Hindlimb muscle (tissue), 1 donor: ENCODE measurements around the gene PRR14. TPM values are rescaled to one million over a fixed set of nuclear protein-coding genes. Genes with fewer than 3 reads are reported as not detected.
A peak's percentile ranks its signal among the peaks of the same experiment; 100 is the strongest.
"Not testable (repeated sequence)": the region's sequence is repeated elsewhere in the genome, so short reads cannot be mapped to it uniquely, and the experiment has no call there.

ENCODE experiments used
- DNase-seq: peaks from one replicate; pipeline ENCODE4 v3.0.0-alpha.2; 2013
- polyA plus RNA-seq: library from polyadenylated mRNA; unstranded; fragments of 120-200 nt; gene quantifications from one replicate; pipeline ENCODE4 v1.2.1, GENCODE V29; 2013; ENCODE audit not compliant: insufficient read length

PRR14 gene
- polyA plus RNA-seq, 1 donor, result 19.8 TPM

- DNase-seq, result not testable (repeated sequence)
Observed at GRCh38 chr16:30696646-30697045, 45.9 kb downstream of the PRR14 start.

DNA sequence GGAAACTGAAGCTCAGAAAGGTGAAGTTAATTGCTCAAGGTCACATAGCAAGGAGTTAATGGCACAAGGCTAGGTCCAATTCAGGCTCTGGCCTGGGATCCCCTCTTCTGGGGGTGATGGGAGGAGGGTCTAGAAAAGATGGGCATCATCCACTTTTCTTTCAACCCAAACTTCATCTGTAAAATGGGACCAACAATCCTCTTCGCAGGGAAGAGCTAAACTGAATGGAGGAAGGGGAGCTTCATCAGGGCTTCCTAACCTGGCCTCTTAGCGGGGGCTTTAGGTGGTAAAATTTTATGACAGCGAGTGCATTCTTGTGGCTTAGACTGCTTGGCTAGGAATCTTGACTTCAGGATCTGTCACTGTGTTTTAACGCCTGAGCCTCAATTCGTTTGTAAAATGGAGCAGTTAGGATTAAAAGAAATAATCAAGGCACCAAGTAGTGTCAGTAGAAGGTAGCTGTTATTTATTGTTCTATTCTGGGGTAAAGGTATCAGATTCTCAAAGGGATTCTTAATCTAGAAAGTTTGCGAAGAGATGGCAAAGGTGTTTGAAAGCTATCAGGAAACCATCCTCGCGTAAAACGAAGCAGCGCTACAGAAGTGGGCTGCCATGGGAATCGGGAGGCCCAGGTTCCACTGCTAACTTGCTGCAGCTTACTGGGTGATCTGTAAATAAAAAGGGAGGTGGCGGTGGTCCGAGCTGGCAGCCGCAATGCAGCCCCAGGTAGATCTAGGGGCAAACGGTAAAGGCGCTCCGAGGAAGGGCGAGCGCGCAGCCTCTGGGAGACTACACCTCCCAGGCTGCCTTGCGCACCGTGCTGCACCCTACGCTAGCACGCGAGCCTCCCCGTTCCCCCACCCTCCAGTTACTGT is 46.7 kb downstream of the PRR14 start:
- no peak for DNase-seq

DNA sequence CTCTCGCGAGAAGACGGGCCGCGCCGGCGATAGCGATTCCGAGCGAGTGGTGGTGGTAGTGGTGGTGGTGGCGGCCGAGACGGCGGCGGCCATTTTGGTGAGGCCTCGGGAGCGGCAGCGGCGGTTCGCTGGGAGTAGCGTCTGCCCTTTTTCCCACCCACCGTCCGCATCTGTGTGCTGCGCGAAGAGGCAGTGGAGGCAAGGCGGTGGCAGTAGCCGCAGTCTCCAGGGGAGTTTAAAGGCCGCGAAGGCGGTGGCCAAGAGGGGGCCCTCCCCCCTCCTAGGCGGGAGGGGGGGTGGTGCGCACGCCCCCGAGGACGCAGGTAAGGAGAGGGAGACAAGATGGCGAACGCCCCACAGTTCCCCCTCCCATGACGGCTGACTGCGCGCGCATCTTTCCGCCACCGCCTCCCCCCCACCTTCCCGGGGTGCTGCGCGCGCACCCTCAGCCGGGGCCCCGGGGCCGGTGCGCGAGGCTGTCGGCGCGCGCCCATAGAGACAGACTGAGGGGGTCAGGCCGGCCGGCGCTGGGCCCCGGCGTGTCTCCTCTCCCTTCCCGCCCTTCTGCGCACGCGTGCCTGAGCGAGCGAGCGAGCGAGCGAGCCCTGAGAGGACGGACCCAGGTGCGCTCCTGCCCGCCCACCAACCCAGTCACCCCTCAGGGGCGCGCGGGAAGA is 47.5 kb downstream of the PRR14 start:
- DNase-seq, result peak; percentile 98

- peak; percentile 86 for DNase-seq
Observed at GRCh38 chr16:30698816-30699614, 48.3 kb downstream of the PRR14 start, which contains the start of gene SRCAP. TSS of gene SRCAP (plus strand) at chr16:30699171. CDS start at chr16:30700825, 1,654 bp downstream.

DNA sequence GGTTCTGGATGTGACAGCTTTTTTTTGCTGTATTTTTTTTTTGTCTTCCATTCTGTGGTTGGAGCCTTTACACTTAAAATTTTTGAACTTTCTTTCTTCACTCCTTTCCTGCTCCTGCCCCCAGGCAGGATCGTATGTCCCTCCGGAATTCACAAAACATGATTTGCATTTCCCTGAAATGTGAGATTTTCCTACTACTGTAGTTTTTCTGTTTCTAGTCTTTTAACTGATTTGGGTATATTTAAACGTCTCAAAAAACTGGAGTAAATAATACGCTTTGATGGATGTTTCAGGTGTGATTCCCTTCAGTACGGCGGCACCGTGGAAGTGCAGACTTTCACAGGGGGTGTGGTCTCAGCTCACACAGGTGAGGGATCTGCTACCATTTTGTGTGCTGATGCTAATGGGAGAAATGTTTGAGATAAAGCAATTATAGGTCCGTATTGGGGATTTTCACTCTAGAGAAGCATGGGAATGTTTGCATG is 48.9 kb downstream of the PRR14 start:
- no peak for DNase-seq

DNA sequence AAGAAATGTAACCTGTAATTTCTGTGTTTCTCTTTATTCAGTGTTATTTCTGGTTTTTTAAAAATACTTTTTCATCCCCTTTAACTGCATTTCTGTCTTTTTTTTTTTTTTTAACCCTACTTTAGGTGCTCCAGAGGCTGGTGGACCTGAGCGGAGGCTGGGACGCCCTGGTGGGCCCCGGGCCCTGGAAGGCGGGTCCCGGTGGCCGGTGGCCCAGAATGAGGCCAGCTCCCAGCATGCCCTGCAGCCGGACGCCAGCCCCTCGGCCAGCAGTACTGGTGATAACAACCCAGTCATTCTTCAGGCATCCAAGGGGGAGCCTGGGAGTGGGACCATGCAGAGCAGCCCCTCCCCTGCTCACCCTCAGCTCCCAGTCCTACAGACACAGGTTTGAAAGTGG is 49.7 kb downstream of the PRR14 start:
- no peak for DNase-seq

DNA sequence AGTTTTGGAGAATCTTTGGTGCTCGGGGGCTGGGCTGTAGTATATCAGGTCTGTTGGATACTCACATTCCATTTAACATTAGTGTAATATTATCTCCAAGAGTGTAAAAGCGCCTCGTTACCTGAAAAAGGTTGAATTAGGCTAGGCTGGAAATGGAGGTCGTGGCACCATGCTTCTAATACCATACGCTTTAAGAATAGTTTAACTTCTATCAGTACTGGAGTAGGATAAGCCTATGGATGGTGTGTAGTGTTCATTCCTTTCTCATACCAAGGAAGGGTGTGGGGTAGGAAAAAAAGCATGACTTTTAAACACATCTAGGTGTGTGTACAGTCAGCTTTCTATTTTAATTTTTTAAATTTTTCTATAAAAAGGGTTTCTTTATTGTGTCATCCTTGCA is 50.2 kb downstream of the PRR14 start:
- DNase-seq, result no peak

- not testable (repeated sequence) for DNase-seq
Observed at GRCh38 chr16:30703071-30703470, 52.3 kb downstream of the PRR14 start.

GRCh38 chr16:30703971-30704370 is 53.2 kb downstream of the PRR14 start:
- no peak for DNase-seq

Other genes starting within 250 kb of the PRR14 start
- 6.0 TPM for gene ZNF771, start 243.4 kb upstream of the PRR14 start, polyA plus RNA-seq
- 28.4 TPM for gene DCTPP1, start 220.9 kb upstream of the PRR14 start, polyA plus RNA-seq
- gene SEPHS2, start 205.1 kb upstream of the PRR14 start, polyA plus RNA-seq, result 13.0 TPM
- gene ITGAL, start 178.2 kb upstream of the PRR14 start, polyA plus RNA-seq, result 4.1 TPM
- 31.0 TPM for gene ZNF768, start 124.4 kb upstream of the PRR14 start, polyA plus RNA-seq
- gene ZNF747, start 116.1 kb upstream of the PRR14 start, polyA plus RNA-seq, result 7.0 TPM
- gene ZNF764, start 92.6 kb upstream of the PRR14 start, polyA plus RNA-seq, result 9.6 TPM
- gene ZNF688, start 79.2 kb upstream of the PRR14 start, polyA plus RNA-seq, result 9.7 TPM
- gene ZNF785, start 65.3 kb upstream of the PRR14 start, polyA plus RNA-seq, result 12.9 TPM
- 7.2 TPM for gene ZNF689, start 40.6 kb upstream of the PRR14 start, polyA plus RNA-seq
- 40.6 TPM for gene FBRS, start 7.5 kb downstream of the PRR14 start, polyA plus RNA-seq
- 36.1 TPM for gene SRCAP, start 48.2 kb downstream of the PRR14 start, polyA plus RNA-seq
- gene PHKG2, start 97.5 kb downstream of the PRR14 start, polyA plus RNA-seq, result 13.6 TPM
- 2.6 TPM for gene CFAP119, start 111.1 kb downstream of the PRR14 start, polyA plus RNA-seq
- 52.3 TPM for gene RNF40, start 111.4 kb downstream of the PRR14 start, polyA plus RNA-seq
- 14.3 TPM for gene ZNF629, start 136.2 kb downstream of the PRR14 start, polyA plus RNA-seq
- gene BCL7C, start 243.1 kb downstream of the PRR14 start, polyA plus RNA-seq, result 32.7 TPM
- gene CTF1, start 245.7 kb downstream of the PRR14 start, polyA plus RNA-seq, result 13.5 TPM